HG03039 (cell line): ENCODE data around the gene RAB20.
"Not testable (repeated sequence)": the region's sequence is repeated elsewhere in the genome, so short reads cannot be mapped to it uniquely, and the experiment has no call there.

Experiments used
- ATAC-seq: cut with Tn5 transposase; IDR thresholded peaks from one replicate; pipeline ENCODE4 v1.9.1; 2021; ENCODE audit warnings: mild to moderate bottlenecking, moderate library complexity; ENCODE audit not compliant: unreplicated experiment

Gene RAB20

GRCh38 chr13:110495376-110495775 lies 66.1 kb downstream of the RAB20 start:
- no peak for ATAC-seq

DNA sequence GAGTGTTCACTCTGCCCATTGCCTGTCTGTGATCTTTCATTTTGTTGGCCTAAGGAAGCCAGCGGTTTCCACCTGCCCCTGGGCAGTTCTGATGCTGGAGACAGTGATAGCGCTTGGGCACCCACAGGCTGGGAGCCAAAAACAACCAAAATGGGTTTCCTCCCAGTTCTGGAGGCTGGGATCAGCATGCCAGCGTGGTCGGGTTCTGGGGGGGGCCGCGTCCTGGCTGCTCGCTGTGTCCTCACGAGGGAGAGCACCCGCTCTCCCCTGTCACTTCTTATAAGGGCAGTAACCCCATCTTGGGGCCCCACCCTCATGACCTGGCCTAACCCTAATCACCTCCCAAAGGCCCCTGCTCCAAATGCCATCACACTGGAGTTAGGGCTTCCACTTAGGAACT lies 67.9 kb downstream of the RAB20 start:
- no peak for ATAC-seq

DNA sequence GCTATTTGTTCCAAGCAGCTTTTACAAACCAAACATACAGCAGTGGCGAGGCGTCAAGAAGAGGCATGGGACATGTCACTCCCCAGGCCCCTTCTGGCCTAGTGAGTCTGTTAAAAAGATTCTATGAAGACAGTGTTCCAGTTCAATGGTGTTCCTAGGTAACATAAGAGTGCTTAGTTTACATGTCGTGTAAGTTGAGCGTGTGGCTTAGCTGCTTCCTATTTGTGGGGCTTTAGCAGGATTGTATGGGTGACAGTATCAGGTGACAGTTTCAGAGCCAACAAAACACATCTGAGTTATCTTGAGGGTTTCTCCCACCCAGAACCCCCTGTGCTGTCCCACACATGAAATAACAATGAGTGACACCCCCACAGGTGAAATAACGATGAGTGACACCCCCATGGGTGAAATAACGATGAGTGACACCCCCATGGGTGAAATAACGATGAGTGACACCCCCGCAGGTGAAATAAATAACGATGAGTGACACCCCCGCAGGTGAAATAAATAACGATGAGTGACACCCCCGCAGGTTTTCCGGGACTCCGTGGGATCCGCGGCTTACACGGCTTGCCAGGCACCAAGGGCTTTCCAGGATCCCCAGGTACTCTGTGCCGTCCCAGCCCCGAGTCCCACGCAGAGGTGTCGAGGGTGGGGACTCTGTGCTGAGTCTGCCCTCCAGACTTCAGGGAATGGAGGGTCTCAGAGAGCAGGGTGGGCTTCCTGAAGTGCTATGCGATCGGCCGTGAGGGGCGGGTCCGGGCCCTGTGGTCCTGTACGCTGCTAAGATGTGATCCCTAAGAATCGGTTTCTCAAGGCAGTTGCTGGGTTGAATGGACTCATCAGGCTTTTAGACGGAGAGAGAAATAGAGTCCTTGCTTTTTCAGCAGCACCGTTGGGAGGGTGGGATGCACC lies 68.6 kb downstream of the RAB20 start:
- ATAC-seq: no peak

DNA sequence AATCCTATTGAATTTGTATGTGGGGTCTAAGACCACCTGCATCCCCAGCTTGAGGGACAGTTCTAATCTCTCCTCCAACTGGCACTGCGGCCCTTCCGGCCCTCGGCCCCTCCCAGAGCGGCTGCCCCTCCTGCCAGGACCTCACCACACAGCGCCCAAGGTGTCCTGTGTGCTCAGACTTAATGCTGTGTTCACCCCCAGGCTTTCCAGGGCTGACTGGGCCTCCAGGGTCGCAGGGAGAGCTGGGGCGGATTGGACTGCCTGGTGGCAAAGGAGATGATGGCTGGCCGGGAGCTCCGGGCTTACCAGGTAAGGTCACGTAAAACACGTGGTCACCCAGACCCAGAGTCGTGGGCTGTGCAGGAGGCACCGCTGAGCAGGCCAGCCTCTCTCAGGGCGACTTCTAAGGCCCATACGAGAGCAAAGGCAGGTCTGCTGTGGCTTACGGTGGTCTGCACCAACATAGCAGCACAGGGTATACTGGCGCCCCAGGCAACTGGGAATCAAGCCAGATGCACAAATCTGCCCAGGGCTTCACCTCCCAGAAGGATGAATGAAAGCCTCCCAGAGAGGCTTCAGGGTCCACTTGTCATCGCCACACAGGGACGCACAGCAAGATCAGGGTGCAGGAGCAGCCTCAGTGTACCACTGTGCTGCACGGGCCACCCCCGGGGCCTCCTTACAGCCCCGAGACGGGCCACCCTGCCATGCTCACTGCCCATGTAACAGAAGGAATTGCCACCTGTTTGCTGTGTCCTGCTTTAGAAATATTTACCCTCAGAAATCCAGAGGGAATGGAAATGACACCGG lies 69.4 kb downstream of the RAB20 start:
- ATAC-seq: no peak

DNA sequence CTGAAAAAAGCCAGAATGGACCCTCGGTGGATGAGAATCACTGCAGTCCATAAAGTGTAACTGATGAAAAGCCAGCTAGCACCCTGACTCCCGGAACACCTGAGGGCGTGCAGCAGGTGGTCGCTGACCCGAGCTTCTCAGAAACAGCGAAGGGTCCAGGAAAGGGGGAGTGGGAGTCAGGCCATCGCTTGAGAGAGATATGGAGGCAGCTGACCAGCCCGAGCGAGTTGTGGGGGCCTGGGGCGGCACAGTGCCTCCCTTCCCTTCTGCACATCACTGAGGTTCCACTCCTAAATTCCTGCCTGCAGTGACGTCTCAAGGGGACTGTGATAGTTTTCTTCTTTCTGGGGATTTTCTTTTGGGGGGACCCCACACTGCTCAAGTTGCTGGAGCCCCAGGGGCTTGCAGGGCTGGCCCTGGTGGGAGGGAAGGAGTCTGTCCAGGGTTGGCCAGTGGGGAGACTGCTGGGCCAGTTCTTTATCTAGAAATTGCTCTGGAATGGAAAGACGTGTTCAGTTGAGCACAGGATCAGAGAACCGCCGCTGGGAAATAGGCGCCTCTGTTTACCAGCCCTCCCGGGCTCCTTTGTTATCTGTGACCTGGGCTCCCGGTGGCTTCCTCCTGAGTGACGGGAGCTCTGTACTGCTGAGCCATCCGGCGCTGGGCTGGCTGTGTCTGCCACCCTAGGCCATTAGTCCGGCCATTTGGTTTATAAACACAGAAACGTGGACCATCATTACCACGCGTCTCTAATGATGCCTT lies 71.3 kb downstream of the RAB20 start:
- ATAC-seq: no peak

DNA sequence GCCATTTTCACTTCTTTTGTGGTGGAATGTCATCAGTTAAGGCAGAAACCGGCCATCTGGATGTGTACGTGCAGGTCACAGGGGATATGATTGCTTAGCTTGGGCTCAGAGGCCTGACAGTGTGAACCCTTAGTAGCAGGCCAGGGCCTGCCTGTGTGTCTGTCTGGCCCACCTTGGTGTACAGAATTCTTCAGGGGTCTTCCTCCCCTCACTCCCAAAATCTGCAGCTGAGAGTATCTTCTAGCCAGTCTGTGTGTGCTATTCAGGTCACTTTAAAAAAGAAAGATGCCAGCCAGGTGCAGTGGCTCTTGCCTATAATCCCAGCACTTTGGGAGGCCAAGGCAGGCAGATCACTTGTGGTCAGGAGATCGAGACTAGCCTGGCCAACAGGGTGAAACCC lies 74.6 kb downstream of the RAB20 start:
- not testable (repeated sequence) for ATAC-seq

- no peak for ATAC-seq
Measured at GRCh38 chr13:110486061-110486715, 75.3 kb downstream of the RAB20 start.

DNA sequence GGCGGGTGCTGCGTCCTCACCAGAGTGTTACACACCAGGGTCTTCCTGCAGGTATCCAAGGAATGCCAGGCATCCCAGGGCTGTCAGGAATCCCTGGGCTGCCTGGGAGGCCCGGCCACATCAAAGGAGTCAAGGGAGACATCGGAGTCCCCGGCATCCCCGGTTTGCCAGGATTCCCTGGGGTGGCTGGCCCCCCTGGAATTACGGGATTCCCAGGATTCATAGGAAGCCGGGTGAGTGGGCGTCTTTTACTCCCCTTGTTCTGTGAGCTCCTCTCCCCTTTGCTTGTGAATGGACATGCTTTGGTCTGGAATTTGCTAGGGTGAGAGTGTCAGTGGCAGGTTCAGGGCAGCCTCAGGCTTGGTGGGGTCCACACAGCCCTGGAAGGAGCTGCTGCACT lies 75.9 kb downstream of the RAB20 start:
- no peak for ATAC-seq

GRCh38 chr13:110484290-110485048 lies 77.1 kb downstream of the RAB20 start:
- ATAC-seq: no peak

GRCh38 chr13:110483386-110483968 lies 78.0 kb downstream of the RAB20 start:
- ATAC-seq: no peak

GRCh38 chr13:110480161-110480560 lies 81.4 kb downstream of the RAB20 start:
- no peak for ATAC-seq

- ATAC-seq: no peak
Measured at GRCh38 chr13:110479648-110480047, 81.9 kb downstream of the RAB20 start.

DNA sequence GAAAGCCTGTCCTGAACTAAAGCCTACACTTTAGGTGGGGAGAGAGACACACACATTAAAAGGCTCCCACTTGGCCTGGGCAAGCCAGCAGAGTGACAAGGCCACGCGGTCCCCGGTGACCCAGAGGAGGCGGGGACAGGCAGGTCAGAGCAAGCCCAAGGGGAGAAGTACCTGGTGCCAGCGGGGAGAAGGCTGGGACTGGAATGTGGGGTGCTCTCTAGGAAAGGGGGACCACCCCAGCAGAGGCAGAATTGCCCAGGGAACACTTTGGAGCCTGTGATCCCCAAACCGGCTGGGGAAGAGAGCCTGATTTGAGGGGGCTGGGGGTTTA lies 82.3 kb downstream of the RAB20 start:
- ATAC-seq: no peak

DNA sequence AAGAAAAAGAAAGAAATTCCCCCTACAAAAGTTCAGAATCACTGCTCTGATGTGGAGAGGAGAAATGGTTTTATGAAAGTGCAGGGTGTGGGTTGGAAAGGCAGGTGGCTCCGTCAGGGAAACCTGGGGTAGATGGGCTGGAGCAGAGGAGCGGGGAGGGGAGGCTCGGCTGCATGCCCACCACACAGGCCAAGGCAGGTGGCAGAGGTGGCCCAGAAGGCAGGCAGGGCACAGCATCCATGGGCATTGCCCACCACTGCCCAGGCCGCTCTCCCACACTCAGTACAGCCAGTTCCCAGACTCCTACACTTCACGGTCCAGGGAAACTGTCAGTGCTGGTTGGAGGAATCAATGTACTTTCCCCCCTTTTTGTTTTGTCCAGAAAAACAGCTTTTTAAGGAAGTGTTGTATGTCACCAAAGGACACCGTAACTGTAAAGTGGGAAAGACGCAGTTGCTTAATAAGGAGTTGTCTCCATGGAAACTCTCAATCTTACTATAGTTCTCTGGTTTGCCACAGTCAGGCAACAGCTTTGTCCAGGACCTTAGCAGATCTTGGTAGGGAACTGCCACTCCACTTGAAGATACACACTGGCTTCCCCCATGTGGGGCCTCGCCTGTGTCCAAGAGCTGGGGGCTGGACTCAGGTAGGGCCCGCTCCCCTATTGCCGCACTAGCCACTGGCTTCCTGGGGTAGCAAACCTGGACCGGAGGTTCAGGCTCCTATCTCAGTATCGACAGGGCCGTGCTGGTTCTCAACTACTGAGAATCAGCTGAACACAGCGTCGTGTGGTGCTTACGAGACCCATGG lies 82.9 kb downstream of the RAB20 start:
- no peak for ATAC-seq

GRCh38 chr13:110477706-110478245 lies 83.7 kb downstream of the RAB20 start:
- no peak for ATAC-seq

- ATAC-seq: no peak
Measured at GRCh38 chr13:110476220-110476617, 85.3 kb downstream of the RAB20 start.

- no peak for ATAC-seq
Measured at GRCh38 chr13:110475550-110476219, 85.8 kb downstream of the RAB20 start.

GRCh38 chr13:110475117-110475516 lies 86.4 kb downstream of the RAB20 start:
- ATAC-seq: no peak
